Spleen (tissue), 7 donors: Measurements from ENCODE around the gene TMEM170B.

Source experiments
- POLR2AphosphoS5 ChIP-seq, 3 donors: sonication (generic); formaldehyde crosslinking; IDR thresholded peaks; one replicate each; pipeline ENCODE4 v1.5.1; 2017; ENCODE audit warnings: antibody characterized with exemption in 3 of 3
- TF ChIP-seq, protein P1 (sequence below), 11 experiments: fragments of 200-600 bp in 7 of 11; fragments of 450-650 bp in 4 of 11; sonication (generic) in 4 of 11; IDR thresholded peaks in 8 of 11; conservative IDR thresholded peaks in 3 of 11; 1 replicate in 7 of 11; 2 replicates in 4 of 11; pipeline versions ENCODE4 v1.4.0 to v1.8.0; 2016 to 2021; ENCODE audit warnings: antibody characterized with exemption in 11 of 11, inconsistent platforms in 4 of 11, mild to moderate bottlenecking in 1 of 11
- donor health status: DM: no; HTN: no; CAD: no; lungs with moderate emphysema.
- donor health status: DM: no; HTN: no; CAD: no.
- donor health status: DM: no; HTN: no; CAD: no.

DNA sequence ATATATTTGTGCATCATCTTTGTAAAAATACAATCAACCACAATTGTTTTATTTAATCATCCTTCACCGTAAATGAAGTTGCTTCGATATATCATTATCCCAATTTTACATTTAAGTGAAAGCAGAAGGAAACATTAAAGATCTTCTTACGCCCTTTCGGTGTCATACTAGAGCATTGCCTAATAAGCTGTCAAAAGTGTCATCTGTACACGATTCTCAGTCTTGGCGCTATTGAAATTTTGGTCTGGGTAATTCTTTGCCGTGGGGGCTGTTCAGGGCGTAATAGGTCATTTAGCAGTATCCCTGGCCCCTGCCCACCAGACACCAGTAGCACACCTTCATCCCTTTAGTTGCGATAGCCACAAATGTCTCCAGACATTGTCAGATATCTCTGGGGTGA is 40.4 kb upstream of the TMEM170B start:
- TF ChIP-seq, protein P1, sequence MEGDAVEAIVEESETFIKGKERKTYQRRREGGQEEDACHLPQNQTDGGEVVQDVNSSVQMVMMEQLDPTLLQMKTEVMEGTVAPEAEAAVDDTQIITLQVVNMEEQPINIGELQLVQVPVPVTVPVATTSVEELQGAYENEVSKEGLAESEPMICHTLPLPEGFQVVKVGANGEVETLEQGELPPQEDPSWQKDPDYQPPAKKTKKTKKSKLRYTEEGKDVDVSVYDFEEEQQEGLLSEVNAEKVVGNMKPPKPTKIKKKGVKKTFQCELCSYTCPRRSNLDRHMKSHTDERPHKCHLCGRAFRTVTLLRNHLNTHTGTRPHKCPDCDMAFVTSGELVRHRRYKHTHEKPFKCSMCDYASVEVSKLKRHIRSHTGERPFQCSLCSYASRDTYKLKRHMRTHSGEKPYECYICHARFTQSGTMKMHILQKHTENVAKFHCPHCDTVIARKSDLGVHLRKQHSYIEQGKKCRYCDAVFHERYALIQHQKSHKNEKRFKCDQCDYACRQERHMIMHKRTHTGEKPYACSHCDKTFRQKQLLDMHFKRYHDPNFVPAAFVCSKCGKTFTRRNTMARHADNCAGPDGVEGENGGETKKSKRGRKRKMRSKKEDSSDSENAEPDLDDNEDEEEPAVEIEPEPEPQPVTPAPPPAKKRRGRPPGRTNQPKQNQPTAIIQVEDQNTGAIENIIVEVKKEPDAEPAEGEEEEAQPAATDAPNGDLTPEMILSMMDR (IDR thresholded peaks at IDR 0.05 in 8 of 11, conservative IDR thresholded peaks at IDR 0.05 in 3 of 11), result no peak
- TF ChIP-seq POLR2AphosphoS5 (IDR thresholded peaks at IDR 0.05), result no peak
